BLaER1 treated with 17β-estradiol and CSF1 and Interleukin-3, amounts not matched to agents 10 nM and 100 nM (cell line): ENCODE data around the gene PDZD2.

Source experiments
- H3K27ac ChIP-seq, 11 experiments: shearing (Covaris generic); formaldehyde crosslinking; 2 replicates each; pipeline ENCODE4 v1.8.1; 2022
- H3K27me3 ChIP-seq, 11 experiments: shearing (Covaris generic); formaldehyde crosslinking; 2 replicates each; pipeline ENCODE4 v1.8.1; 2022
- H3K36me3 ChIP-seq, 11 experiments: shearing (Covaris generic); formaldehyde crosslinking; 2 replicates each; pipeline ENCODE4 v1.8.1; 2022
- H3K4me1 ChIP-seq, 10 experiments: shearing (Covaris generic); formaldehyde crosslinking; 2 replicates each; pipeline ENCODE4 v1.8.1; 2022
- H3K4me2 ChIP-seq, 11 experiments: shearing (Covaris generic); formaldehyde crosslinking; 2 replicates each; pipeline ENCODE4 v1.8.1; 2022
- H3K4me3 ChIP-seq, 10 experiments: shearing (Covaris generic); formaldehyde crosslinking; 2 replicates each; pipeline ENCODE4 v1.8.1; 2022
- H3K9ac ChIP-seq, 11 experiments: shearing (Covaris generic); formaldehyde crosslinking; 2 replicates each; pipeline ENCODE4 v1.8.1; 2022
- H3K9me3 ChIP-seq, 11 experiments: shearing (Covaris generic); formaldehyde crosslinking; replicated peaks in 1 of 11; 2 replicates each; pipeline ENCODE4 v1.8.1; 2022
- H4K20me1 ChIP-seq, 11 experiments: shearing (Covaris generic); formaldehyde crosslinking; 2 replicates each; pipeline ENCODE4 v1.8.1; 2022
- Cebpa-rat ChIP-seq, 11 experiments: shearing (Covaris generic); IDR thresholded peaks; 2 replicates each; pipeline ENCODE4 v1.8.1; 2022

Gene PDZD2

GRCh38 chr5:32092938-32093812 lies 454.2 kb downstream of the PDZD2 start:
- Histone ChIP-seq H3K9me3 (no peaks in the 10 kb centered on the region), H3K27me3 (no peaks in the 10 kb centered on the region), H3K4me3 (no peak overlapping the region), H3K4me1 (peaks cover 0 to 4% (median 0%) of the 10 kb centered on the region in 10 experiments; a peak in 1 of 20 replicates), H3K27ac (no peak overlapping the region), H3K9ac (no peak overlapping the region), H3K36me3 (peaks cover 0 to 28% (median 9%) of the 10 kb centered on the region in 11 experiments; a peak in 11 of 22 replicates), H4K20me1 (peaks cover 0 to 6% (median 0%) of the 10 kb centered on the region in 11 experiments; a peak in 1 of 22 replicates), H3K4me2 (no peak overlapping the region)
- no peak for TF ChIP-seq Cebpa-rat (IDR thresholded peaks at IDR 0.05)

- H3K4me3 ChIP-seq, result no peak overlapping the region
- no peak overlapping the region for H3K9ac ChIP-seq
Observed at GRCh38 chr5:32094691-32095090, 455.8 kb downstream of the PDZD2 start.

GRCh38 chr5:32095261-32095671 lies 456.3 kb downstream of the PDZD2 start:
- Histone ChIP-seq H3K4me3 (no peak overlapping the region), H4K20me1 (peaks cover 0 to 18% (median 0%) of the 10 kb centered on the region in 11 experiments; a peak in 4 of 22 replicates), H3K4me1 (peaks cover 0 to 4% (median 0%) of the 10 kb centered on the region in 10 experiments; a peak in 1 of 20 replicates), H3K27me3 (no peaks in the 10 kb centered on the region), H3K27ac (no peak overlapping the region), H3K9ac (no peak overlapping the region), H3K4me2 (no peak overlapping the region), H3K9me3 (no peaks in the 10 kb centered on the region), H3K36me3 (peaks cover 7 to 42% (median 28%) of the 10 kb centered on the region in 11 experiments)
- no peak for TF ChIP-seq Cebpa-rat (IDR thresholded peaks at IDR 0.05)

More at GRCh38 chr5:32094691-32095090, 455.8 kb downstream of the PDZD2 start:
- TF ChIP-seq Cebpa-rat (IDR thresholded peaks at IDR 0.05), result no peak
- Histone ChIP-seq H3K4me2 (no peak overlapping the region), H3K27ac (no peak overlapping the region), H3K27me3 (no peaks in the 10 kb centered on the region), H3K9me3 (no peaks in the 10 kb centered on the region), H3K36me3 (peaks cover 2 to 42% (median 22%) of the 10 kb centered on the region in 11 experiments; a peak in 21 of 22 replicates), H4K20me1 (peaks cover 0 to 16% (median 0%) of the 10 kb centered on the region in 11 experiments; a peak in 2 of 22 replicates), H3K4me1 (peaks cover 0 to 4% (median 0%) of the 10 kb centered on the region in 10 experiments; a peak in 1 of 20 replicates)

- Histone ChIP-seq H3K4me3 (no peak overlapping the region), H3K4me2 (no peak overlapping the region), H3K4me1 (peaks cover 0 to 4% (median 0%) of the 10 kb centered on the region in 10 experiments; a peak in 1 of 20 replicates), H3K36me3 (peaks cover 20 to 59% (median 44%) of the 10 kb centered on the region in 11 experiments), H3K9ac (no peak overlapping the region), H3K27me3 (no peaks in the 10 kb centered on the region), H3K9me3 (no peaks in the 10 kb centered on the region), H4K20me1 (peaks cover 0 to 36% (median under 1%) of the 10 kb centered on the region in 11 experiments; a peak in 6 of 22 replicates), H3K27ac (no peak overlapping the region)
- TF ChIP-seq Cebpa-rat (IDR thresholded peaks at IDR 0.05), result no peak
Observed at GRCh38 chr5:32096891-32097595, 458.1 kb downstream of the PDZD2 start.

- Histone ChIP-seq H3K4me1 (no peaks in the 10 kb centered on the region), H3K27me3 (no peaks in the 10 kb centered on the region), H3K4me2 (no peak overlapping the region), H3K9me3 (no peaks in the 10 kb centered on the region), H3K4me3 (no peak overlapping the region), H4K20me1 (peaks cover 0 to 48% (median 6%) of the 10 kb centered on the region in 11 experiments; a peak in 7 of 22 replicates), H3K36me3 (peaks cover 23 to 72% (median 56%) of the 10 kb centered on the region in 11 experiments), H3K9ac (no peak overlapping the region), H3K27ac (no peak overlapping the region)
- TF ChIP-seq Cebpa-rat (IDR thresholded peaks at IDR 0.05), result no peak
Observed at GRCh38 chr5:32098291-32098690, 459.4 kb downstream of the PDZD2 start.

- Histone ChIP-seq H4K20me1 (peaks cover 0 to 54% (median 6%) of the 10 kb centered on the region in 11 experiments; a peak in 7 of 22 replicates), H3K27ac (no peak overlapping the region), H3K4me3 (no peak overlapping the region), H3K9ac (no peak overlapping the region), H3K36me3 (peaks cover 29 to 78% (median 62%) of the 10 kb centered on the region in 11 experiments), H3K9me3 (no peaks in the 10 kb centered on the region), H3K4me1 (no peaks in the 10 kb centered on the region), H3K27me3 (no peaks in the 10 kb centered on the region), H3K4me2 (no peak overlapping the region)
- TF ChIP-seq Cebpa-rat (IDR thresholded peaks at IDR 0.05), result no peak
Observed at GRCh38 chr5:32098890-32099310, 460.0 kb downstream of the PDZD2 start.

- peaks cover 0 to 60% (median 6%) of the 10 kb centered on the region in 11 experiments; a peak in 7 of 22 replicates for H4K20me1 ChIP-seq
- peaks cover 36 to 85% (median 69%) of the 10 kb centered on the region in 11 experiments for H3K36me3 ChIP-seq
- H3K4me1 ChIP-seq, result no peaks in the 10 kb centered on the region
- TF ChIP-seq Cebpa-rat (IDR thresholded peaks at IDR 0.05), result no peak
- H3K27ac ChIP-seq, result no peak overlapping the region
- H3K9me3 ChIP-seq, result no peaks in the 10 kb centered on the region
- no peaks in the 10 kb centered on the region for H3K27me3 ChIP-seq
- H3K9ac ChIP-seq, result no peak overlapping the region
- no peak overlapping the region for H3K4me3 ChIP-seq
- H3K4me2 ChIP-seq, result no peak overlapping the region
Observed at GRCh38 chr5:32099486-32100035, 460.6 kb downstream of the PDZD2 start.

- Histone ChIP-seq H3K4me2 (no peak overlapping the region), H4K20me1 (peaks cover 0 to 67% (median 6%) of the 10 kb centered on the region in 11 experiments; a peak in 7 of 22 replicates), H3K36me3 (peaks cover 42 to 91% (median 75%) of the 10 kb centered on the region in 11 experiments), H3K4me1 (no peaks in the 10 kb centered on the region), H3K27ac (no peak overlapping the region), H3K4me3 (no peak overlapping the region), H3K9ac (no peak overlapping the region), H3K9me3 (no peaks in the 10 kb centered on the region), H3K27me3 (no peaks in the 10 kb centered on the region)
- no peak for TF ChIP-seq Cebpa-rat (IDR thresholded peaks at IDR 0.05)
Observed at GRCh38 chr5:32100230-32100629, 461.3 kb downstream of the PDZD2 start.
